HEK293T (cell line): Measurements from ENCODE around the gene THAP7.

Experiments
- CTCF ChIA-PET: fragments of 350-600 bp; formaldehyde crosslinking; extraction: SDS; loops from one replicate; lab custom pipeline; 2021; ENCODE audit warnings: antibody characterized with exemption, inconsistent platforms; lab: Yijun Ruan, JAX
- POLR2A ChIA-PET: fragments of 350-600 bp; formaldehyde crosslinking; extraction: SDS; loops from one replicate; lab custom pipeline; 2020; ENCODE audit warnings: antibody characterized with exemption, inconsistent platforms; lab: Yijun Ruan, JAX
- DNase-seq: peaks from one replicate; pipeline ENCODE4 v3.0.0; 2012; ENCODE audit warnings: mixed read lengths; ENCODE audit errors: extremely low spot score
- ARNT ChIP-seq: fragments of 450-650 bp; IDR thresholded peaks from 2 replicates; pipeline ENCODE4 v1.6.1; 2017; ENCODE audit warnings: mild to moderate bottlenecking
- BHLHE40 ChIP-seq: fragments of 450-650 bp; IDR thresholded peaks from 2 replicates; pipeline ENCODE4 v1.6.1; 2016; ENCODE audit warnings: mild to moderate bottlenecking, moderate library complexity, borderline replicate concordance
- CTBP1 ChIP-seq: fragments of 450-650 bp; IDR thresholded peaks from 2 replicates; pipeline ENCODE4 v1.6.1; 2016; ENCODE audit warnings: borderline replicate concordance
- ELF4 ChIP-seq: fragments of 450-650 bp; IDR thresholded peaks from 2 replicates; pipeline ENCODE4 v1.6.1; 2017; ENCODE audit warnings: antibody characterized with exemption
- FOXA1 ChIP-seq: fragments of 450-650 bp; IDR thresholded peaks from 2 replicates; pipeline ENCODE4 v1.6.1; 2016; ENCODE audit warnings: mild to moderate bottlenecking
- FOXK2 ChIP-seq: fragments of 450-650 bp; IDR thresholded peaks from 2 replicates; pipeline ENCODE4 v1.6.1; 2016; ENCODE audit warnings: mild to moderate bottlenecking
- FOXM1 ChIP-seq: fragments of 450-650 bp; IDR thresholded peaks from 2 replicates; pipeline ENCODE4 v1.6.1; 2017; ENCODE audit warnings: mild to moderate bottlenecking, borderline replicate concordance
- HDGF ChIP-seq: fragments of 450-650 bp; IDR thresholded peaks from 2 replicates; pipeline ENCODE4 v1.6.1; 2017; ENCODE audit warnings: antibody characterized with exemption, borderline replicate concordance
- L3MBTL2 ChIP-seq: fragments of 450-650 bp; conservative IDR thresholded peaks from 2 replicates; pipeline ENCODE4 v1.6.1; 2016; ENCODE audit warnings: mild to moderate bottlenecking
- LEF1 ChIP-seq: fragments of 450-650 bp; IDR thresholded peaks from 2 replicates; pipeline ENCODE4 v1.6.1; 2017; ENCODE audit warnings: mild to moderate bottlenecking, borderline replicate concordance
- NFRKB ChIP-seq: fragments of 450-650 bp; IDR thresholded peaks from 2 replicates; pipeline ENCODE4 v1.6.1; 2016; ENCODE audit warnings: mild to moderate bottlenecking, moderate library complexity
- PKNOX1 ChIP-seq: fragments of 450-650 bp; IDR thresholded peaks from 2 replicates; pipeline ENCODE4 v1.6.1; 2016
- SP1 ChIP-seq: fragments of 450-650 bp; IDR thresholded peaks from 2 replicates; pipeline ENCODE4 v1.6.1; 2017
- SUZ12 ChIP-seq: fragments of 450-650 bp; IDR thresholded peaks from 2 replicates; pipeline ENCODE4 v1.6.1; 2016; ENCODE audit warnings: mild to moderate bottlenecking
- TARDBP ChIP-seq: fragments of 450-650 bp; IDR thresholded peaks from 2 replicates; pipeline ENCODE4 v1.6.1; 2016
- ZNF384 ChIP-seq: fragments of 450-650 bp; IDR thresholded peaks from 2 replicates; pipeline ENCODE4 v1.6.1; 2016

THAP7 gene

GRCh38 chr22:20963201-20964052 is 38.5 kb downstream of the THAP7 start:
- ChIA-PET CTCF (interaction anchor here (0.5 to 0.6 kb wide), 2 partner anchors 43 to 83 kb away, joined by 3 read pairs; no protein-coding TSS in a partner anchor), POLR2A (interaction anchor here (1.8 kb wide), 1 partner anchor 18 kb away, joined by 15 read pairs; the partner anchor contains the start of gene LZTR1)
- TF ChIP-seq BHLHE40 (no peak), FOXA1 (no peak), HDGF (no peak), FOXM1 (no peak), SP1 (no peak), LEF1 (no peak)
- DNase-seq: no peak

GRCh38 chr22:20962491-20962945 is 39.4 kb downstream of the THAP7 start:
- TF ChIP-seq CTBP1 (no peak), LEF1 (no peak), SUZ12 (no peak), NFRKB (no peak), BHLHE40 (no peak), ZNF384 (no peak), PKNOX1 (no peak), ELF4 (no peak), FOXK2 (no peak), FOXM1 (no peak), FOXA1 (no peak), L3MBTL2 (no peak), TARDBP (no peak), SP1 (no peak), ARNT (no peak), HDGF (no peak)
- ChIA-PET POLR2A (interaction anchor here (1.4 to 1.8 kb wide), 2 partner anchors 10 to 19 kb away, joined by 4 to 15 read pairs; partner anchors contain the start of gene LZTR1), CTCF (interaction anchor here (0.6 to 1.7 kb wide), 3 partner anchors 34 to 100 kb away, joined by 3 to 6 read pairs (median 3); no protein-coding TSS in a partner anchor)
- DNase-seq: no peak

- no peak for TF ChIP-seq SUZ12
- TF ChIP-seq ELF4: no peak
- no peak for TF ChIP-seq FOXM1
- TF ChIP-seq FOXA1: no peak
- no peak for TF ChIP-seq FOXK2
- no peak for TF ChIP-seq PKNOX1
- TF ChIP-seq HDGF: no peak
- TF ChIP-seq SP1: no peak
- no peak for TF ChIP-seq NFRKB
- TF ChIP-seq CTBP1: no peak
- no peak for TF ChIP-seq ZNF384
- TF ChIP-seq L3MBTL2: no peak
- no peak for TF ChIP-seq BHLHE40
- no peak for TF ChIP-seq LEF1
- TF ChIP-seq ARNT: no peak
- TF ChIP-seq TARDBP: no peak
- ChIA-PET CTCF (interaction anchor here (0.8 to 1.8 kb wide), 3 partner anchors 11 to 75 kb away, joined by 3 to 8 read pairs (median 7); no protein-coding TSS in a partner anchor), POLR2A (interaction anchor here (1.5 kb wide), 1 partner anchor 21 kb away, joined by 7 read pairs; the partner anchor contains the start of gene LZTR1)
- DNase-seq: no peak
These were observed 41.3 kb downstream of the THAP7 start for GRCh38 chr22:20960609-20961008.

- CTCF ChIA-PET: interaction anchor here (0.6 to 1.5 kb wide), 3 partner anchors 23 to 74 kb away, joined by 3 to 7 read pairs (median 5); no protein-coding TSS in a partner anchor
- DNase-seq: no peak
These were observed 42.1 kb downstream of the THAP7 start for GRCh38 chr22:20959578-20960461.

More at GRCh38 chr22:20959578-20960461, 42.1 kb downstream of the THAP7 start:
- no peak for TF ChIP-seq PKNOX1
- no peak for TF ChIP-seq ELF4
- no peak for TF ChIP-seq FOXK2
- no peak for TF ChIP-seq FOXA1
- no peak for TF ChIP-seq NFRKB
- no peak for TF ChIP-seq ARNT
- no peak for TF ChIP-seq HDGF
- TF ChIP-seq L3MBTL2: no peak
- TF ChIP-seq BHLHE40: no peak
- POLR2A ChIA-PET: interaction anchor here (1.5 kb wide), 1 partner anchor 22 kb away, joined by 7 read pairs; the partner anchor contains the start of gene LZTR1
